T-helper 1 cell treated with Interleukin-12 subunit alpha and Interleukin-12 subunit beta and Interleukin-4 antibody, amounts not matched to agents 30 ng/mL and 1 ng/mL, for 36 hours (primary cell): Measurements from ENCODE around the gene BARX1. TPM values are rescaled to one million over a fixed set of nuclear protein-coding genes. Genes with fewer than 3 reads are reported as not detected.

Experiments
- intact Hi-C: fragments of 100-400 bp; cut with micrococcal nuclease; formaldehyde crosslinking; loops from one replicate; pipeline ENCODE4 v1.15.1; 2024
- total RNA-seq: library from RNA; stranded (reverse); gene quantifications from 2 replicates; pipeline ENCODE4 v1.2.3, GENCODE V29; 2022

BARX1 gene
- total RNA-seq, 1 donor from 2014 or later = not detected

DNA sequence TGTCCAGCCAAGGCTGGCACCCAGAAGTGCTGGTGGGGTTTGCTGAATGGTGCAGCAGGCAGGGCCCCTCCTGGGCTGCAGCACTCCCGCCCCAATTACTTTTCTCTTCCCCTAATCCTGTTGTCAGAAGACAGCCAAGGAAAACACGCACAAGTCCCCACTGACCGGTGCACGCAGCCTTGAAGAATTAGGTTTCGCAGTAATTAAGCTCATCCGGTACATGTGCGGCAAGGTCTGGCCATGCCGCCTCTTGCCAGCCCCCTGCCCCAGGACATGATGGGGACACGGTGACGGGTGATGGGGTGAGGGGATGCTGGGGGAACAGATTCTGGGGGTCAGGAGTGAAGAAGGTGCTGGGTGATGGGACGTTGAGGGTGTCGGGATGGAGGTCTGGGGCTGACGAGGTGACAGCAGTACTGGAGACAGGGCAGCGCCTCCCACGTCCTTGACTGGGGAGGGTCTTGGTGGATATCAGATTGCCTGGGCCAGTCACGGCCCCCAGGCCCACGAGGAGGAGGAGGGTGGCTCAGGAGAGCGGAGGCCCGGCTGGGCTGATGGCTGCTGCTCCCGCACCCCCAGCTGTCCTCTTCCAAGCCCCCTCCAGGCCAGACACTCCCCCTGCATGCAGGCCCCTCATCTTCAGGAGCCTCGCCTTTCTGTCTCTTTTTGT lies 34.9 kb downstream of the BARX1 start:
- intact Hi-C loops = no loop called here

DNA sequence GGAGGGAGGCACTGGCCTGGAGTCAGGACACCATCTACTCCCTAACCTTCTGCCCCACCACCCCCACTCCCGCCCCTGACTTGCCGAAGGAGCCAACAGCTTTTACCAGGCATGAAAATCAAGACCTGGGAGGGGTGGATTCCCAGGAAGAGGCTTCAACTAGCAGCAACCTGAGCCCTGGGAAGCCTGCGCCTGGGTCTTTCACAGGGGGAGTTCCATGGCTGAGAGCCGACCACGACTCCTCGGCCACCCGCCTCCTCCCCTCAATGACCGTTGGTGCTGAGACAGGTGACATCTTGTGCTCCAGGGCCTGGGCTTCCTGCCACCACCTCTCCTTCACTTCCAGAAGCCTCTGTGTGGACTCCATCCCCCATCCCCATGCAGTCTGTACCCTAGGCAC lies 37.1 kb downstream of the BARX1 start:
- intact Hi-C loops = no loop called here

DNA sequence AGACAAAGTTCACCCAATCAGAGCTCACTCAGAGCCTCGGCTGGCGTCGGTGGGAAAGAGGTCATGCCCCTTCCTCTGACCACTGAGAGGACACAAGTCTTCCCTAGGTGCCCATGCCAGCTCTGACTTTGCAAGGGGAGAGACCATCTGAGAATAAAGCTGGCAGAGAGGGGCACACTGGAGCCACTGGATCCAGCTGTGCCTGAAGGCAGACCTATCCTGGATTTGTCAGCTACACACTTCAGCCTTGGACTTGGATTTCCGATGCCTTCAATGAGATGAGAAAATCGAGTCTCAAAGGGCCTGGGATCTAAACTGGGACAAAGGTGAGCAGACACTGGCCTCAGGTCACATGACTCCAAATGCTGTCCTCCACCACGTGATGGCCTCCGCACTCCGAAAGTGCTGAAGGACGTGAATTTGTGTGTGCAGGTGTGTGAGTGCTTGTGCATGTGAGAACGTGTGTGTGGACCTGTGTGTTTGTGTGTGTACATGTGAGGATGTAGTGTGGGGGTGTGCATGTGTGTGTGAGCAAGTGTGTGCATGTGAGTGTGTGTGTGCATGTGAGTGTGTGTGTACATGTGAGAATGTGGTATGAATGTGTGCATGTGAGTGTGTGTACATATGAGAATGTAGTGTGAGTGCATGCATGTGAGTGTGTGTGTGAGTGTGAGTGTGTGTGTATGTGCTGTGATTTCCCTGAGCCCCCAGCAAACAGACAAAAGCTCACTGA lies 37.9 kb downstream of the BARX1 start:
- intact Hi-C loops = no loop called here

DNA sequence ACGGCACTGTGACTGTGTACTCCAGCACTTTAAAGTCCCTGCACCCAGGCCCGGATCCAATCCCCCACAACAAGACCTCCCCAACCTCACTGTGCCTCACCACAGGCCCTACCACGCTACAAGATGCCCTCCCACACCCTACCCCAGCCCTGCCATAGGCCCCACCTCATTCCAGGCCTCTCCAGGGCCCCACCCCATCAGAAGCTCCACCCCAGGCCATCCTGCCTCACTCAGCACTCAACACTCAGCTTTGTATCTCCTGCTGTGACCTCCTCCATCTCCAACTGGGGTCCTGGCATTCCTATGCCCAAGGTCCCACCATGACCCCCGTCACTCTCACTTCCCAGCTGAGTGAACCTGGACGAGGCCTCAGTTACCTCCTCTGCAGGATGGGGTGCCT lies 38.8 kb downstream of the BARX1 start:
- intact Hi-C loops = no loop called here

DNA sequence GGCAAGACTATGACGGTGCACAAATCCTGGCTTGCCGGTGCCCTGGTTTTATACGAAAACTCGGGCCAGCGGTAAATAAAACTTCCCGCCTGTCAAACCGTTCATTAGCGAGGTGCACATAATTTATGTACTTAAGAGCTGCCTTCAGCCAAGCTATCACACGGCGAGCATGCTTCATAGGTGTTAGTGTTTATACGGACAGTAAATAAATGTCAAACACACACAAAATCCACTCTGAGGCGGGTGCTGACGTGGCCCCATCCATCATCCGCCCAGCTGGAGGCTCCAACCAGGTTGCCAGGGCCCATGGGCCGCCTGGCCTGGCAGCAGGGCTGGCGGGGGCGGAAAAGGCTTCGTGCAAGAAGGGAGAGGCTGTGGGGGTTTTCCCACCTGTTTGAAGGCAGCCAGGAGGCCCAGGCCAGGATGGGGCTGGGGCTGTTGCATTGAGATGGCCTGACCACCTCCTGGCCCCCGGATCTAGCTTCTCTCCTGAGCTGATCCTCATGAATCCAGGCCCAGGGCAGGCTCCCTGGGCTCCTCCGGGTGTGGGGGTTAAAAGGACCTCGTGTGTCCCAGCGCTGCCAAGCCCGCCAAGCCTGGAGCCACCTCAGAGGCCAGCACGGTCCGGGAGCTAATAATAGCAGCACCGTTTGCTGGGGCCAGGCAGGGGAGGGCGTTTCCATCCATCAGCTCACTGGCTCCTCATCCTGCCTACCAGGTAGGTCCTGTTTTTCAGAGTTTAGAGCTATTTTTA lies 43.2 kb downstream of the BARX1 start:
- intact Hi-C loops = no loop called here

DNA sequence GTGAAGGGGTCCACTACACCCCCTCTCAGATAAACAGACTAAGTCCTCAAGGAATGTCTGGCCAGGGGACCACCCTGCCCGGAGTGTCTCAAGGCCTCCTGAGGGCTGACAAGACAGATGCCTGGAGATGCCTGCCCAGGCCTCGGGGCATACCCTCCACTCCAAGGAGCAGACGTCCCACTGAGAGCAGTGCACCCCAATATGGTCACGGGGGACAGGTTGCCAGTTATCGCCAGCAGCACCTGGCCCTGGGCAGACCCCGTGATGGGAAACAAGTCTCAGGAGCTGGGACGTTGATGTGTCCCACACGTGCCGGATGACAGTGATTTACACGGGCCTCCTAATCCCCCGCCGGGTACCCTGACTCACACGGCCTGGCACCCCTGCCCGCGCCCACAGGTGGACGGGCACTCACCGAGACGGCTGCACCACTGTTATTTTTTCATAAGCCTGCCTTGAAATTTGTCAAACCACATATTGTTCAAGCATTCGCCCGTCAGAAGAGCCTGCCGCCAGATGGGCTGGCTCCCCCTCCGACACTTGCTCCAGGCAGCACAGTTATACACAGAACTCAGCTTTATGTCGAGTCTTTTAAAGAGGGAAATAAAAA lies 43.9 kb downstream of the BARX1 start:
- intact Hi-C loops = no loop called here

DNA sequence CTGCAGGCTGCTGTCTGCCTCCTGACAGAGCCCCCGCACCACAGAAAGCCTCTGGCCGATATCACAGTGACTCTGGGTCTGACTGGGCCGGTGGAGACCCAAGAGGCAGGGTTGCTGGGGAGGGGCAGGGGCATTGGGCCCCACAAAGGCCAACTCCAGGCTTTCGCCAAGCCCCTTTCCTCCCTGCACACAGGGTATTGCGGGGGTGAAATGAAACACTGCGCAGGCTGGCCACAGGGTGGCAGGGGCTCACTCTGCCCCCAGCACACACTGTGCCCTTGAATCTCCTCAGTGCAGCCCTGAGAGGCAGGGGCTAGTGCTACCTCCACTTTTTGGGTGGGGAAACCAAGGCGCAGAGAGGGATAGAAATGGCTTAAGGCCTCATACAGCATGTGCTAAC lies 44.6 kb downstream of the BARX1 start:
- intact Hi-C loops = no loop called here

DNA sequence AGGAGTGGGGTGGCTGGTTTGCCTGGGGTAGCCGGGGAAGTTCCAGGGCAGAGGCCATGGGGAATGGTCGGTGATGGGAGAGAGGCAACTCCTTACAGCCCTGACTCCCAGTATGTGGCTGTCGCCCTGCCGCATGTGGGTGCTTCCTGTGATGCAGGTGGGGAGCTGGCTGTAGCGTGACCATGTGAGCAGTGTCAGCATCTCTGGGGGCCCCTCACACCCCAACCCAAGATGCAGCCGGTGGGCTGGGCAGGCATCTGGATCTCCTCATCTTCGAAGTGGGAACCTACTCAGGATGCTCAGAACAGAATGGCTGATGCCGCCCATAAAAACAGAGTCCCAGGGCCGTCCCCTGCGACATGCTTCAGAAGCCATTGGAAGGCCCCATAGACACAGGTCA lies 45.0 kb downstream of the BARX1 start:
- intact Hi-C loops = no loop called here

DNA sequence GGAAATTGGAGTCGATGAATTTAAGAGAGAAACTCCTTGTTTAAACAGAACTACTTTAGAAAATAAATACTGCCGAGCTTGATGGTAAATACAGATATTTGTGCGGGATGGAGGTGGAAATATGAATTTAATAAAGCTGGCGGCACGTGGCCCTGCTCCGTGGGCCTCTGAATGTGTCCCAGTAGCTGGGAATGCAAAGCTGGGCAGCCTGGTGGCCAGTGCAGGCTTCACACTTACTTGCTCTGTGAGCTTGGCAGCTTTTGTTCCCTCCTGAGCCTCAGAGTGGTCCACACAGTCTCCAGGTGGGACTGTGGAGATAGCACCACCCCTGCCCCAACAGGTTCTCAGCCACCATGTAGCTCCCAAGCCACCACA lies 45.9 kb downstream of the BARX1 start:
- intact Hi-C loops = no loop called here

GRCh38 chr9:93908591-93909241 lies 46.4 kb downstream of the BARX1 start:
- intact Hi-C loops = no loop called here

- intact Hi-C loops = no loop called here
These were observed 47.5 kb downstream of the BARX1 start for GRCh38 chr9:93907551-93908199.

GRCh38 chr9:93906195-93906880 lies 48.8 kb downstream of the BARX1 start:
- intact Hi-C loops = no loop called here

DNA sequence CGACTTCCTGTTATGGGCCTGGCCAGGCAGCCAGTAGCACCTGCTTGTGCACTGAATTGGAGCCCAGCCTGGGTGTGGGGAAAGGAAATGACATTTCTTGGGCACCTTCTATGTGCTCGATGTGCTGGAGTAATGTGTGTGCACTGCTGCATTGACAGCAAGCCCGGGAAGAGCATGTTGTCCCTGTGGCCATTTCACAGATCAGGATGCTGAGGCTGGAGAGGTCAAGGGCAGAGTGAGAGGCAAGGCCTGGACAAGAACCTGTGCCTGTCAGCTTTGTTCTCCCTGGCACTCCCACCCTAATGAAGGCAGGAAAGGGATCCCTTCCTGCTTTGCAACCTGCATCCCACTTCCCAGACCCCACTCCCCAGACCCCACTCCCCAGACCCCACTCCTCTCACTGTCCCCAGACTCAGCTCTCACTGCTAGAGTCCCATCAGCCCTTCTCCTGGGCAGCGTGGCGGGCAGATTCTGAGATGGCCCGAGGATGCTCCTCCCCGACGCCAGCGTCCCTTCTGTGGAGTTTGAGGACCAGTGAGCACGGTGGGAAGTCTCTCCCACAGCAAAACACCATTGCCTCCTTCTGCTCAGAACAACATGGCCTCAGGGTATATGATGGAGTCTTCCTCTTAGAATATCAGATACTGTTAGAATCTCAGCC lies 49.6 kb downstream of the BARX1 start:
- intact Hi-C loops = no loop called here

DNA sequence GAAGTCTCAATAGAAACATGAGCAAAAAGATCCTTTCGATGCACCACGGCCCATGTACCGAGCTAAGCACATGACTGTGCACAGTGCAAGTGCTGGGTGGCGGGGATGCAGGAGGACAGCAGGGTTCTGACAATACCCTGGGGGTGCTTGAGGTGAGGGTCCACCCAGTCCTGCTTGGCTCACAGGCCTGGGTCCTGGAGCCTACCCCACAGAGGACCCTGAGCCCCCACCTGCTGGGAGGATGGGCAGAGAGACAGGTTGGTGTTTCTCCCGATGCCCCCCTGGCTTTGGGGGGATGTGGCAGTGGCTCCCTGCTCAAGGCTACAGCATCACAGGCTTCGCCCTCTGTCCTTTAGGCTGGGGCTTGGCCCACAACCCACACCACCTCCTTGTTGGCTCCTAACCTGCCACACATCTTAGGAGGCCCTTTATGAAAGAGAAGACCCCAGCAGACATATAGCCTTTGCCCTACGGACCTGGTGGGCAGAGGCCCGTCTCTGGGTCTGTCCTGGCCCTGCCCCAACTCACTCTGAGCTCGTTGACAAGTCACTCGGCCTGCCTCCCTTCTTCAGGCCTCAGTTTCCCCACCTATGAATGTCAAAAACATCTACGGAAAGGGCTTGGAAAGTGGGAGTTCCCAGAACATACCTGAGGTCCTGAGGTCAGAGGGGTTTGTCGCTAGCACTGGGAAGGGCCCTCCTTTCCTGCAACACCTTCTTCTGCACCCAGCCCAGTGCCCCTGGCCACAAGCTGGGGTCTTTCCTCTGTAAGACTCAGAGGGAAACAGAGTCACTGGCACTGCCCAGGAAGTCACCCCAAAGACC lies 50.3 kb downstream of the BARX1 start:
- intact Hi-C loops = no loop called here

DNA sequence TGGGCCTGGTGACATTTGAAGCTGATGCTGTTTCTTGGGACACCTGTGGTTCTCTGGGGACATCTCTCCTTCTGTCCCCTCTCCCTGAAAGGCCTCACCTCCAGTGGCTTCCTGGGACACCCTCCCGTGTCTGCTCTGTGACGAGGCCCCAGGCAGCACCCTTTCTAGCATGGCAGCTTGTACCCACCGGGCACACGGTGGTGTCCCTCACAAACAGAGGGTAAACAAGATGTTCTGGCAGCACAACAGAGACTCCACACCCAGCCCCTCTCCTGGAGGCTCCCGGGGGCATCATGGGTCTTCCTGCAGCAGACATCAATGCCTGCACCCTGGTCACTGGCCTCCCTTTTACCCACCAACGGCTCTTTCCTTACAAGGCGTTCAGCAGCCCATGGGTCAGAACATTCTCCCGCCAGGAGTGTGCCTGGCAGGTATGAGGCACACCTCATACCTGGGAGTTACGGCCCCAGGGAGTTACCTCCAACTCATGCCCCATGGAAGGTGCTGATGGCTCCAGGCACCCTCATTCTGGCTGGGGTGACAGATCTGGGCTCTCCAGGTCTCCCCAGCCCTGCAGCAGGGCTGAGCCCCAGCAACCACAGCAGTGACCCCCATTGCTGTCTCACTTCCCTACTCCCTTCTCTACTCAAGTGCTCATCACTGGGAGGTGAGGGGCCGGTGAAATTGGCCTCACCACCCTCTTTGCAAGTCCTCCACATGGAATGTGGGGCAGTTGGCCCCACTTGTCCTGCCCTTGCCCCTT lies 51.1 kb downstream of the BARX1 start:
- intact Hi-C loops = no loop called here

- intact Hi-C loops = no loop called here
These were observed 52.1 kb downstream of the BARX1 start for GRCh38 chr9:93902780-93903655.

DNA sequence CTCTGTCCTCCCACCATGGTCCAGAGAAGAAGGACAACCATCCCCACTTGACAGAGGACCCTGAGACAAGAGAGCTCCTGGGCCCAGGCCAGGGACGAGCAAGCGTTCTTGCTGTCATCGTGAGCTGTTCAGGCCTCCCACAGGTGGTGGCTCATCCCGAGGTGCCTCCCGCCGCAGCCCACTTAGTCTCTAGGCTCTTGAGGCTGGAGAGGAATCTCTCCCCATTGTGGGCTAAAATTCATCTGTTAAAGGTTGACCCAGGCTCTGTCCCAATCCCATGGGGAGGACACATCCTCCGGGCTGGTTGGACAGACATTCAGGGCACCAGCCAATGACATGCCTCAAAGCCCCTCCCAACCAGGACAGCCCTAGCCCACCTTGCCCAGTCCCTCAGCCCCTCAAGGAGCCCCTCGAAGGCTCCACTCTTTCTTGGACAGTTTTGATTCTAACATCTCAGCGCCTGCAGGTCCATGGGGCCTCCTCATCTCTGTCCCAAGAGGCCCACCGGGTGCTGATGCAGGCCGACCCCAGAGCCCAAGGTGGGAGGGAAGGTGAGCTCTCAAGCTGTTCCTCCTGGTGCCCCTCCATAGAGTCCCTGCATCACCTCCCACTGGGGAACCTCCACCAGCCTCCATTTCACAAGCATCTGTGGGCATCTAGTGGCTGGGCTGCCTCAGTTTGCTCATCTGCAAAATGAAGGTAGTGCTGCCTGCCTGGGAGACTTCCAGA lies 52.9 kb downstream of the BARX1 start:
- intact Hi-C loops = no loop called here
